ENCODE results near the gene YPEL3. TPM values are rescaled to one million over a fixed set of nuclear protein-coding genes. Genes with fewer than 3 reads are reported as not detected.
A peak's percentile ranks its signal among the peaks of the same experiment; 100 is the strongest.

YPEL3 gene
- total and polyA plus RNA-seq, 2 of the 8 experiments (the other 6 are each of a cell fraction or from before 2014, with no cell fraction given): 40.3 to 53.3 TPM

- peaks cover 0 to 2% of the 10 kb centered on the region in 2 experiments for H4K20me1 ChIP-seq (replicated peaks in 1 of 2; ENCODE audit: control insufficient read depth in 1 of 2, insufficient read depth in 2 of 2, low read length in 2 of 2)
- WGBS, 2 experiments (ENCODE audit: extremely low coverage in 1 of 2, insufficient coverage in 1 of 2, insufficient read length in 1 of 2, insufficient replicate concordance in 2 of 2, low coverage in 1 of 2, low lambda C conversion rate in 2 of 2, missing lambda C conversion rate in 1 of 2): 6% methylated on average over 22 of the region's 22 CpGs; no CpG with 5 or more reads in 1 of the 2 experiments
- peaks cover 5 to 12% of the 10 kb centered on the region in 2 experiments for H3K79me2 ChIP-seq (ENCODE audit: control insufficient read depth in 1 of 2, insufficient read depth in 2 of 2, low read length in 2 of 2)
- H3K27ac ChIP-seq (ENCODE audit: low read depth, low read length): peak overlapping the region; percentile 24; the same call in 1 of the 2 replicates
- peaks cover 0 to 16% (median 10%) of the 10 kb centered on the region in 4 experiments; a peak in 6 of 7 replicates for H3K4me1 ChIP-seq (replicated peaks in 1 of 4; ENCODE audit: control insufficient read depth in 3 of 4, insufficient read depth in 4 of 4, low read length in 3 of 4)
- no peak overlapping the region for H2BK20ac ChIP-seq (ENCODE audit: low read length)
- peaks cover 3% of the 10 kb centered on the region; the same call in 1 of the 2 replicates for H3K79me1 ChIP-seq (ENCODE audit: low read depth, low read length)
- H3K4me2 ChIP-seq (ENCODE audit: insufficient read depth in 1 of 2, low read depth in 2 of 2, low read length in 2 of 2): peak overlapping the region; percentile 71 to 92
- ChIA-PET POLR2A (ENCODE audit: partially characterized antibody) (interaction anchor here (0.7 to 14.0 kb wide), 9 partner anchors 16 to 317 kb away, joined by 3 to 353 read pairs (median 4); partner anchors contain the start of genes ALDOA, GDPD3, PPP4C and TMEM219), CTCF (ENCODE audit: partially characterized antibody) (interaction anchor here (0.6 to 7.7 kb wide), 32 partner anchors 11 to 686 kb away, joined by 3 to 90 read pairs (median 4); partner anchors contain the start of genes ALDOA, GDPD3 and PPP4C)
- no peaks in the 10 kb centered on the region for H3K9me3 ChIP-seq (ENCODE audit: insufficient read depth in 2 of 2, low read depth in 1 of 2, low read length in 1 of 2)
- H3K36me3 ChIP-seq (ENCODE audit: control insufficient read depth in 2 of 4, insufficient read depth in 4 of 4, low read length in 3 of 4): no peaks in the 10 kb centered on the region
- peak overlapping the region; percentile 63 for H4K5ac ChIP-seq (ENCODE audit: insufficient read length, low read depth, low read length)
- peak overlapping the region; percentile 81 for H4K8ac ChIP-seq (ENCODE audit: extremely low read depth, insufficient read depth, low read length)
- peak overlapping the region; percentile 30; the same call in 1 of the 2 replicates for H2BK12ac ChIP-seq (ENCODE audit: low read depth, low read length)
- peak overlapping the region; percentile 64 for H3K56ac ChIP-seq (replicated peaks; ENCODE audit: insufficient read length, low read depth, low read length)
- FAIRE-seq (no peak), DNase-seq (ENCODE audit: low read depth in 1 of 2, low spot score in 2 of 2) (peak in 1 of 2 experiments; percentile 92)
- H3K9ac ChIP-seq (replicated peaks in 1 of 4; ENCODE audit: extremely low read depth in 1 of 4, low read depth in 3 of 4, low read length in 3 of 4): peak overlapping the region in 3 of 4 experiments; percentile 18 to 65 (median 49); a peak in 3 of 7 replicates
- H2BK120ac ChIP-seq (replicated peaks; ENCODE audit: low read depth, low read length): peak overlapping the region; percentile 69
- H2AK5ac ChIP-seq (ENCODE audit: low read depth, low read length): 0 out of 2 replicates have a peak overlapping the region, but pooled peaks have one; percentile 14
- H3K14ac ChIP-seq (ENCODE audit: insufficient read length): no peak overlapping the region
- H3K23me2 ChIP-seq (ENCODE audit: low read depth, low read length): peaks cover 20% of the 10 kb centered on the region; the same call in 1 of the 2 replicates
- peak overlapping the region; percentile 95 for H4K91ac ChIP-seq (replicated peaks; ENCODE audit: insufficient read length, low read length)
- 0 out of 2 replicates have a peak overlapping the region, but pooled peaks have one; percentile 2 for H2BK15ac ChIP-seq (ENCODE audit: low read length)
- no peak overlapping the region for H3K23ac ChIP-seq (ENCODE audit: insufficient read length)
- peak overlapping the region; percentile 64 for H3K18ac ChIP-seq (ENCODE audit: extremely low read depth, low read length)
- H3K4me3 ChIP-seq (ENCODE audit: extremely low read depth in 1 of 4, insufficient read depth in 2 of 4, low read depth in 3 of 4, low read length in 4 of 4): peak overlapping the region; percentile 55 to 84 (median 66)
- peak overlapping the region; percentile 30; the same call in 1 of the 2 replicates for H2AFZ ChIP-seq (ENCODE audit: low read length)
- peak overlapping the region; percentile 85; the same call in 1 of the 2 replicates for H2BK5ac ChIP-seq (ENCODE audit: low read depth, low read length)
- H3K27me3 ChIP-seq (replicated peaks in 1 of 4; ENCODE audit: control insufficient read depth in 3 of 4, extremely low read depth in 1 of 4, insufficient read depth in 3 of 4, low read length in 3 of 4): 0 out of 7 replicates have a peak, but pooled peaks cover 0 to 3% (median 0%) of the 10 kb centered on the region in 4 experiments
- peak overlapping the region; percentile 99 for H3K4ac ChIP-seq (replicated peaks; ENCODE audit: insufficient read length, low read depth, low read length)
- TF ChIP-seq RNF2 (IDR thresholded peaks at IDR 0.05; ENCODE audit: borderline replicate concordance, low read depth, low read length, missing control alignments, poor library complexity, severe bottlenecking): no peak
- TF ChIP-seq POLR2AphosphoS5 (IDR thresholded peaks at IDR 0.05; ENCODE audit: low read depth, low read length): peak; percentile 58; the same call in 1 of the 2 replicates
- peak; percentile 44; the same call in 1 of the 2 replicates for TF ChIP-seq USF2 (IDR thresholded peaks at IDR 0.05; ENCODE audit: low read length)
- TF ChIP-seq CBX5 (IDR thresholded peaks at IDR 0.05; ENCODE audit: low read depth, low read length): no peak
- TF ChIP-seq TEAD4 (IDR thresholded peaks at IDR 0.05; ENCODE audit: low read depth, low read length): no peak
- peak in 1 of 2 experiments; percentile 93; a peak in 1 of 4 replicates for TF ChIP-seq HDAC2 (IDR thresholded peaks at IDR 0.05; ENCODE audit: borderline replicate concordance in 1 of 2, low read depth in 2 of 2, low read length in 2 of 2)
- no peak for TF ChIP-seq SIRT6 (IDR thresholded peaks at IDR 0.05; ENCODE audit: low read length)
- no peak for TF ChIP-seq SAP30 (IDR thresholded peaks at IDR 0.05; ENCODE audit: insufficient read depth, insufficient replicate concordance, low read length)
- peak; percentile 50; the same call in 1 of the 2 replicates for TF ChIP-seq TBP (IDR thresholded peaks at IDR 0.05; ENCODE audit: low read depth, low read length)
These were observed 3.5 kb downstream of the YPEL3 start for GRCh38 chr16:30092373-30093010.
